Activated CD8-positive, alpha-beta memory T cell treated with anti-CD3 and anti-CD28 coated beads for 4 hours (primary cell): ENCODE results near the gene PLCB4.

Experiments used
- DNase-seq, 2 donors: peaks; one replicate each; pipeline ENCODE4 v3.0.0-alpha.2; 2020; ENCODE audit warnings: low read depth in 2 of 2

PLCB4 gene

DNA sequence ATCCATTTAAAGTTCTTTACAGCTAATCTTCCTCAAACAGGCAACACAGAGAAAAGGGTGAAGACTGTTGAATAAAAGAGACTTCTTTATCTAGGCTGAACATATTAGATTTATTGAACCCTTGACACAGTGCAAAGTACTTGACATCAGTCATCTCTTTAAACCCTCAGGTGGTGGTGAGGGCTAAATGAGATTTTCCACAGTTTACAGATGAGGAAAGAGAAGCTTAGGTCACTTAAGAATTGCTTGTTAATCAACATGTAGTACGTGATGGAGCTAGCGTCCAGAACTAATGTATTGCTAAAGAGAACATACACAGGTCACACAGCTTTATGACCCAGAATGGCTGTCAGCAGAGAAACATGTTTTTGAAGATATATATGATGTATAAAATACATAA is 252.1 kb downstream of the PLCB4 start:
- DNase-seq: no peak

DNA sequence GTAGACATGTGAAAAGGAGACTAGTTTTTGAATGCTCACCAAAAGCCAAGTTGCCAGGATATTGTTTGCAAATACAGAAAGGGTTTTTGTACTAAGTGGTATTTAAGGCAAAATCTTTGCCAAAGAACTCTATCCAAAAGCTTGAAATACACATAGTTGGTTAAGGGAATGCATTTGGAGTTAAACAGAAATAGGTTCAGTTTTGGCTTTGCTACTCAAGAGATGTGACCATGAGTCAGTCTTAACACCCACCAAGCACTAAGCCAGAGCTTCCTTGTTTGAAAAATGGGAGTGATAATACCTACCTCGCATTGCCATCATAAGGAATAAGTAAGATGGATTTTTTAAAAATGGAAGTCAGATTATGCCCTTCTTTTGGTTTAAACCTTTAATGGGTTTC is 253.8 kb downstream of the PLCB4 start:
- no peak for DNase-seq

DNA sequence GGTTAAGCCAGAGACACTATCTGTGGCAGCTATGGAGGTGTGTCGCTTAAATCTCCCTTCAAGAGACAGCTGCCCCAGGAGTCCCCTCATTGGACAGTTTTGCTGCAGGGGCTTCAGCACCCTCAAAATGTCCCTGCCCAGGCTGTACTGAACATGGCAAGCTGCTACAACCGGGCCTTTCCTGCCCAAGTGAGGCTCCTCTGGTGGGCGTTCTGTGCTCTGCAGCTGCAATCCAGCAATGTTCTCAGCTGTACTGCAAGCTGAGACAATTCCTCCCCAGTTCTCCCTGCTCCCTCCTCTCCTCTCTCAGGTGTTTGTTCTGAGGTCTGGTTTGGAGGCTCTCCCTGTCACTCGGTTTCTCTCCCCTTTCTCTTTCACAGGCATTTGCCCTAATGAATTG is 254.7 kb downstream of the PLCB4 start:
- DNase-seq: no peak

- DNase-seq: no peak
Measured at GRCh38 chr20:9329355-9330101, 260.6 kb downstream of the PLCB4 start.

DNA sequence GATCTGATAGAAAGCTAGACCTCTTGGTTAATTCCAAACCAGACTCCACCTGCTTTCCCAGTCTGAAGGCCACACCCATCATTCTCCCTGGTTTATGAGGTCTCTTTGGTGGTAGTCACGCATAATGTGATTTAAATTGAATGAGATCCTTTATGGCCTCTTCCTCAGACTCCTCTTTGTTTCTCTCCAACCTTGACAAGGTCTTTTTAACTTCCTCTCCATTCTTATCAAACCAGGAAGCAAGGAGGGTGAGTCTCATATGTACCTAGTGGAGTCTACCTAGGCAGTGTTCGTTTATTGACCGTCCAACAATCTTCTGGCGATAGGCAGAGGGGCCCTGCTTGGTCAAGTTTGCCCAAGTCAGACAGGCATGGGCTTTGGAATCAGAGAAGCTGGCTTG is 261.3 kb downstream of the PLCB4 start:
- DNase-seq: no peak

GRCh38 chr20:9331707-9332435 is 263.0 kb downstream of the PLCB4 start:
- DNase-seq: no peak

DNA sequence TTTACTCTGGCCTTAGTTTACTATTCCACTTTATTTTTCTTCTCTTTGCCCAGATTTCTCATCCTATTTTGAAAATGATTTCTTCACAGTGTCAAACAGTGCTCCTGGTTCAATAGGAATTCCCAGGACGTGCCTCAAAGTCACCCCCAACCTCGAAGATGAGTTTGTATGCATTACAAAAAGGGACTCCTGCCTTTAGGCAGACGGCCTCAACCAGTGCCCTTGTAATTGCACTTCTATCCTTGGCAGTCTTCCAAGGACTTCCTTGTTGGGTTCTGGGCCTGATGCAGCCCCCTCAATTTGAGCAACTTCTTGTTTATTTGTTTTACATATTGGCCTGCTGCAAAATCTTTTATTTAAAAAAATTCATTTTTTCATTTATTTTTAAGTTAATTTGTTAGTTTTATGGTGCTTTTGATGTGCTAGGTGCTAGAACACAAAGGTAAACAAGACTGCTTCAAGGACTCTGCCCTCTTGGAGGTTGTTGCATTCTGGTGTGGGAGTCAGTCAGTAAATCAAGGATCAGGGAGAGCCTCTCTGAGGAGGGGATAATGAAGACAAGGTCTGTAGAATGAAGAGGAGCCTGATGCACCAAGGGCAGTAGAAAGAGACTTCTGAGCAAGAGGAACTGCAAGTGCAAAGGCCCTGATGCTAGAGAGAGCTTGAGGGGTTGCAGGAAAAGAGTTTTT is 264.0 kb downstream of the PLCB4 start:
- DNase-seq: no peak

DNA sequence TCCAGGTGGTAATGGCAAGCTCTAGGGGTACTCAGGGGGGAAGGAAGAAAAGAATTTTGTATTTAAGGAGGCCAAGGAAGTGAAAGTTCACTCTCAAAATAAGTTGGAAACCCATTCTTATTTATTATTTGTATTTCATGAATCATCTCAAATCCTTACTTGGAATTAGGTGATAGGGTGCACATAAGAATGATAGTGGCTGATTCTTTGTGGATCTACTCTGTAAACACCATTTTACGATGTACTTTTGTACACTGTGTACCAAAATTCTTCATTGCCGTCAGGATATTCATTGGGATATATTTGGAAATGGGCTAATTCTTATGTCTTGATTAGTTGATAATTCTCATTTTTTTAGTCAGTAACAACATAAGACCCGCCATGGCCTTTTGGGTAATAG is 266.0 kb downstream of the PLCB4 start:
- DNase-seq: no peak

DNA sequence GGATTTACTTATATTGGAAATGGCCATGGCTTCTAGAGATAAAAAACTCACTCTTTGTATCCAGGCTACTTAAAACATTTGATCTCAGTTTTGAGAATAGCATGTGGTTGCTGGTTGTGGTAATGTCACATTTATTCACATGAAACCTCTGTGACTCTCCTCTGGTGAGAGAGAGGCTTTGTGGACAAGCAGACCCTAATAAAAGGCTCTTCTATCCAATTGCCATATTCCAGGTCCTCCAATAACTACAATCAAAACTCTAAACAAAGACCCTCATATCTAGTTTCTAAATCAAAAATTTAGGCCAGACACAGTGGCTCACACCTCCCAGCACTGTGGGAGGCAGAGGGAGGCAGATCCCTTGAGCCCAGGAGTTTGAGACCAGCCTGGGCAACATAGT is 269.2 kb downstream of the PLCB4 start:
- DNase-seq: no peak

GRCh38 chr20:9339708-9340107 is 270.8 kb downstream of the PLCB4 start:
- no peak for DNase-seq

DNA sequence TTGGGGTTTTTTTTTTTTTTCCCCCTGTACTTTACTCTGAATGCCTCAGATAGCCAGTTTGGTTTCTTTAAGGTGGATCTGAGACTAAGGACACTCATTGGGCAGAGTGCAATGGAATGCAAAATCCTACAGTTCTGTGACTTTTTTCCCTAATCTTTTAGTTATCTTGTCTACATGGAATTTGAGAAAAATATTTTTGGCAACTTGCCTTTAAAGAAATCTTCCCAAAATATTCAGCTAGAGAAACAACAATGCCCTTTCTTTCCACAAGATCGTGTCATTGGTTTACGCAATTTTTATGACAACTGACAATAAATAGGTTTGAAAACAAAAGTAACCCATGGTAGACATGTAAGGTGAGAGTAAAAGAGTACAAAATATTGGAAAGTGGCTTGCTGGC is 273.8 kb downstream of the PLCB4 start:
- no peak for DNase-seq

GRCh38 chr20:9344083-9344920 is 275.4 kb downstream of the PLCB4 start:
- no peak for DNase-seq

- no peak for DNase-seq
Measured at GRCh38 chr20:9348316-9348715, 279.4 kb downstream of the PLCB4 start.

- no peak for DNase-seq
Measured at GRCh38 chr20:9348747-9349146, 279.9 kb downstream of the PLCB4 start.

- DNase-seq: no peak
Measured at GRCh38 chr20:9349249-9349648, 280.4 kb downstream of the PLCB4 start.

DNA sequence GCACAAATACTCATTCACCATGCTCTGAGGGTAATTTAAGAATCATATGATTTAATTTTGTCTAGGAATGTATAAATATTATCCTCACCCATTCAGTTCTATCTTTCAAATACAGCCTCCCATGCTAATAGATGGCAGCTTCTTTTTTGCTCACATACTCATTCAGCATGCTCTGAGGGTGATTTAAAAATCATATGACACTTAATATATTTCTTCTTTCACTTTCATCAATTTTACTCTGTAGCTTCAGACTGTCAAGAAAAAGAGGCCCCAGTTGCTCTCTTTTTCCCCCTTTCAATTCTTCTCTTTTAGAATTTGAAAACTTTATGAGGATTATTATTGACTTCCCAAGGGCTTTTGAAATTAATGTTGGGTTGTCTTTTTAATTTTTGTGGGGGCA is 283.9 kb downstream of the PLCB4 start:
- DNase-seq: no peak

DNA sequence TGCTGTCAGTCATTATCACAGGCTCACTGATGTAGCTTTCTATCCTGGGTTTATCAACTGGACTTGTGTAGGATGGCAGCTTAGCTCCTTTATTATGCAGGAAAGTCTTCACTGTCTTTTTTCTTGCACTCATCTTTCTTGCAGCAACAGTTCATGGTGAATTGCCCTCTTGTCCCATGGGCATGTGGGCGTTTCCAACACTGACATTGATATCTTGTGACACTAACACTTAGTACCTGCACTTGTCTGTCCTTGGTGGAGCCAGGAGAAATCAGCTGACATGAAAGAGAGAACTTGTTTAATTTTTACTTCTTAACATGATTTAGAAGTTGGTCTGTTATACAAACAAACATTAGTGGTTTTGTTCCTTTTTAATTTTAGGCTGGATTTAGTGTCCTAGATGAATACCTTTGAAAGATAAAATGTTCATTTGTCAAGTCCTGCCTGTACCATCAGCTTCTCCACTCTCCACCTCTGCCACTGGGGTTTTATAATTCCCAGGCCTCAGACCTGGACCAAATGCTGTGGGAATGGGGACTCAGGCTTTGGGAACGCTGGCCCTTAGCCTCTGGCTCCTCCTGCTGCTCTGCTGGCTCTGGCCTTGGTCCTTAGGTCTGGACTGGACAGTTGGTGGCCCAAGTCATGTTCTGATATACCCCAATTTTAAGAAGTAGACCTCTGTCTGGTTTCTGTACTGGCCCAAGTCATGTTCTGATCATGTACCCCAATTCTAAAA is 284.5 kb downstream of the PLCB4 start:
- no peak for DNase-seq

DNA sequence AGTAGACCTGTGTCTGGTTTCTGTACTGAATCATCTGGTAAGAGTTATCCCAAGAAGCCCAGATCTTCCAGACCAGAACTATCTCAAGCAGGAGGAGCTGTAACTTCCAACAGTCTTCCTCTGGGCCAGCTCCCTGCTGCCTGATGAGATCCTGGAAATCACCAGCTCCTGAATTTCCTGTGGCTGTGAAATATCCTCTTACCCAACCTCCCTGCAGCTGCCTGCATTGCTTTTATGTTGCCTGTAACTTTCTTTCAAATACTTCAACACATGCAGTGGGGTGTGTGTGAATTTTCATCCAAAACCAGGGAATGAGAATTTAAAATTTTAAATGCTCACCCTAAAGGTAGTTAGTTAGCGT is 285.0 kb downstream of the PLCB4 start:
- DNase-seq: no peak

DNA sequence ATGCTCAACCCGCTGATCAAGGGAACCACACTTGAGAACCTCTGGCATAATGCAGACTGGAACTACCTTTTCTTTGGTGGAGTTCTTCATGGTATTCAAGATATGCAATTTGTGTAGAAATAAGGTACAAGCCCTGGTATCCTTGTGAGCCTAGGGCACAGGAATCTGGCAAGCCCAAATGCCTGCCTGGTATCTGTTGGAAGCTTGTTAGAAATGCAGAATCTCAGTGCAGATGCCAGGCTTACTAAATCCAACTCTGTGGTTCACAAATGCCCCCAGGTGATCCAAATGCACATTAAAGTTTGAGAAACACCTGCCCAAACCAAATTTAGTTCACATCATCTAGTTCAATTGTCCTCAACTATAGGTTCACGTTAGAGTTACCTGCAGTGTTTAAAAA is 285.7 kb downstream of the PLCB4 start:
- no peak for DNase-seq

GRCh38 chr20:9358001-9358400 is 289.1 kb downstream of the PLCB4 start:
- no peak for DNase-seq

GRCh38 chr20:9359561-9360308 is 290.8 kb downstream of the PLCB4 start:
- DNase-seq: no peak
